ENCODE data around the gene OGFOD2. TPM values are rescaled to one million over a fixed set of nuclear protein-coding genes. Genes with fewer than 3 reads are reported as not detected.

Gene OGFOD2
- total RNA-seq, 1 experiment from 2014 or later, result 19.1 TPM

DNA sequence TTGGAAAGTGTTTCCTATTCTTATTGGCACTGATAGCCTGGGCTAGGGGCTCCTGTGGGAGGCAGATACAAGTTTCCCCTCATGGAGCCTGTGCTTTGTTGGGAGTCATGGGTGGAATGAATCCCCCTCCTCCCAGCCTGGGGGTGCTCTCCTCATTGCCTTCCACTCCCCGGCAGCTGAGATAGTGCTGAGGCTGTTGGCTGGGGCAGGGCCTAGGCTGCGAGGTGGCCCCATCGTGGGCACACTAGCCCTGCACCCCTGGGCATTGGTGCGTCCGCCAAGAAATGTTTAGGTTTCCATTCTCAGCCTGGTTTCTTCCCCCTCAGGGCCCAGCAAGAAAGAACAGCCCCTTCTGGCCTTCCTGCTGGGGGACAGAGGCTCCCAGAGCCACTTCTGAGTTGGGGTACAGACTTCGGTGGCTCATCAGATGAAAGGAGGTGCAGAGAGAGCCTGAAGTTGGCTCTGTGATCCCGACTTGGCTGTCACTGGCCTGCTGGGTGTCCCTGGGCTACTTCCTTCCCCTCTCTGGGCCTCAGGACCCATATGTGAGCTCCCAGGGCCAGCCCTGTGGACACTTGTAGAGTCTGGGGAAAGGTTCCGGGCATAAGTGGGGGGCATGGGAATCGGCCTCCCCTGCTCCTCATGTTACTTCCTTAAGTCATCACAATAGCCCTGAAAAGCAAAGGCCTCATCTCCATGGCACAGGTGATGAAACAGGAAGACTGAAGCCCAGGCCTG lies 2.8 kb downstream of the OGFOD2 start:
- DNase-seq (ENCODE audit: low read depth), result no peak

DNA sequence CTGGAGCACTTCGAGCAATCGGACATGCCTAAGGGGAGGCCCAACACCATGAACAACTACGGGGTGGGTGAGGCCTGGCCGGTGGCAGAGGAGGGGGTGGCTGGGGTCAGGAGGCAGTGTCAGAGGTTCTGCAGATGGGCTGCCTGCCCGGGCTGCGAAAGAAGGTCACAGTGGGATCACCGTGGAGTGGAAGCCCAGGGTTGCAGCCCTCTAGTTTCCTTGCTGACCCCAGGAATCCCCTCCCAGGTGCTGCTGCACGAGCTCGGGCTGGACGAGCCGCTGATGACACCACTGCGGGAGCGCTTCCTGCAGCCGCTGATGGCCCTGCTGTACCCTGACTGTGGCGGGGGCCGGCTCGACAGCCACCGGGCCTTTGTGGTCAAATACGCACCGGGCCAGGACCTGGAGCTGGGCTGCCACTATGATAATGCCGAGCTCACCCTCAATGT lies 3.5 kb downstream of the OGFOD2 start:
- no peak for DNase-seq (ENCODE audit: low read depth)

DNA sequence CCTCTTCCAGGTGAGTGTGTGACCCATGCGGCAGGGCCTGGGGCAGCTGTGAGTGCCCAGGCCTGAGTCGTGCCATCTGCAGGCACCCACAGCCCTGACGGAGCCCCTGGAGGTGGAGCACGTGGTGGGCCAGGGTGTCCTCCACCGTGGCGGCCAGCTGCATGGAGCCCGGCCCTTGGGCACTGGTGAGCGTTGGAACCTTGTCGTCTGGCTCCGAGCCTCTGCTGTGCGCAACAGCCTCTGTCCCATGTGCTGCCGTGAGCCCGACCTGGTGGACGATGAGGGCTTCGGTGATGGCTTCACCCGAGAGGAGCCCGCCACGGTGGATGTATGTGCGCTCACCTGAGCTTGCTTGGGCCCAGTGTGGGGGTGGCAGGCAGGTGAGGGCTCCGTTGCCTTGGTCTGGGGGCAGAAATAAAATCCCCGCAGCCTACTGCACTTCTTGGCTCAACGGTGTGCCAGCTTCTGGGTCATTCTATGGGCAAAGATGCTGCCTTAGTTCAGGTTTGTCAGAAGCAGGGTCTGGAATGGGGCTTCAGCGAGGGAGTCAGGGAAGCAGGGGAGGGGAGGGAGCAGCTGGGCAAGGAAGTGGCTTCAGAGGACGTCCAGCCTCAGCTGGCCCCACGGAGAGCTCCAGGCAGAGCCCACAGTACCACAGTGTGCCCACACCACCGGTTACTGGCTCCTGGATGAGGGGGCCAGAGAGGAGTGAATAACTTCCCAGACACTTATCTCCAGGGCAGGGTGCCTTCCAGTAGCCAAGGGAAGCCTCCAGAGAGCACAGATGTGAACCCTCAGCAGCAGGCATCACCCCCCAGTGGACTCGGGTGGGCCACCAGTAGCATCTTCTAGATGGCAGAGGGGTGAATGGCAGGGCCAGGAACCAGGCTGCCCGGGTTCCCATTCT lies 4.2 kb downstream of the OGFOD2 start:
- no peak for DNase-seq (ENCODE audit: low read depth)

DNA sequence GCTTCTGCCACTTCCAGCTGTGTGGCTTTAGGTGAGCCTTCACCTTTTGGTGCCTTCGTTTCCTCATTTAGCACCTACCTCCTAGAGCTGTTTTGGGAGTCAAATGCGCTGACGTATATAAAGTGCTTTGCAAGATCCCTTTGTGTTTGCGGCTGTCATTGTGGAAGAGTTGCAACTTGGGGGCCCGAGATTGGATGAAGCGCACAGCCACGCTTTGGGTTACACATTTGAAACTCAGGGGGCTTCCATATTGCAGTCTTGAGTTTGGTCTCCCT lies 4.8 kb downstream of the OGFOD2 start:
- DNase-seq (ENCODE audit: low read depth), result no peak

DNA sequence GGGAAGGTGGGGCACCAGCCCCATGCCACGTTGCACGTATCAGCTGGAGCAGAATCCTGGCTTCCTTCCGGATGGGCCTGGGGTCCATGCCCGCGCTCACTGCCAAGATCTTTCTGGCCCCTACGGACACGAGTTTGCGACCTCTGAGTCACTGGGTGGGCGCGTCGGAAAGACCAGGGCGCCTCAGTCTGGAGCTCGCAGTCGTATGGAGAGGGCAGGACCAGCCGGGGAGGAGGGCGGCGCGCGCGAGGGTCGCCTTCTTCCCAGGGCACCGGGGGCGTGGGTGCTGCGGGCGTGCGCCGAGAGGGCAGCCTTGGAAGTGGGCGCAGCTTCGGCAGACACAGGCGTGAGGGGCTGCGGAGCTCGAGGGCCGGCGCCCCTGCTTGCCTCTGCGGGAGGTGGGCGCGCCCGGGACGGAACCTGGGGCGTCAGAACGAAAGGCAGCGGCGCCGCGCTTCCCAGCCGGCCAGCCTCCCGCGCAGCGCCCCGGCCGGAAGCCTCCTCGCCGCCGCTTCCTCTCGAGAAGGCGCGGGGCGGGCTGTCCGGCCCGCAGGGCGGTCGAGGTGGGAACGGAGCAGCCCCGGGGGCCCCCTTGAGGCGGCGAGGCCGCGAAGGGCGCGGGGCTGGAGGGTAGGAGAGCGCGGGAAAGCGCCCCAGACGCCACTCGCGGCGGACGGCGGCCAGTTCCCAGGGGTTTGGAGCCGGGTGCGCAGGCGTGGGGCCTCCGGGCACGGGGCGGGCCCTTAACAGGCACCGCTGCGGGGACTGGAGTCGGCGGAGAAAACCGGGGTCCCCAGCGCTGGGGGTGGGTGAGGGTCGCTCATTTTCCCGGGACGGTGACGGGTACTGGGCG lies 5.4 kb downstream of the OGFOD2 start, which contains the start of gene ARL6IP4:
ARL6IP4 (plus strand) TSS at position 499 of the 853 bp plus-strand sequence. CDS start 459 bp downstream, outside the sequence.
- DNase-seq (ENCODE audit: low read depth), result peak; percentile 83

DNA sequence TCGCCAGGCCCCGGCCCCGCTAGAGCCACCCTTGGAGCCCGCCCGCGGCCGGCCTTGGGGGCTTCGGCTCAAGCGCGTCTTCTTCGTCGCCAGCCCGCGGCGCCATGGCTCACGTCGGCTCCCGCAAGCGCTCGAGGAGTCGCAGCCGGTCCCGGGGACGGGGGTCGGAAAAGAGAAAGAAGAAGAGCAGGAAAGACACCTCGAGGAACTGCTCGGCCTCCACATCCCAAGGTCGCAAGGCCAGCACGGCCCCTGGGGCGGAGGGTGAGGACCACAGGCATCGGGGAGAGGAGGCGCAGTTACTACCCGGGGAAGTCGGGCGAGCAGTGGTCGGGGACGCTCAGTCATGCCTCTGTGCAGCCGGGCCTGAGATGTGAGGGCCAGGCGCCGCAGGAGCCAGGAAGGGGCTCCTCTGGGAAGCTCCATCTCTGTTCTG lies 6.0 kb downstream of the OGFOD2 start:
- DNase-seq (ENCODE audit: low read depth), result no peak

DNA sequence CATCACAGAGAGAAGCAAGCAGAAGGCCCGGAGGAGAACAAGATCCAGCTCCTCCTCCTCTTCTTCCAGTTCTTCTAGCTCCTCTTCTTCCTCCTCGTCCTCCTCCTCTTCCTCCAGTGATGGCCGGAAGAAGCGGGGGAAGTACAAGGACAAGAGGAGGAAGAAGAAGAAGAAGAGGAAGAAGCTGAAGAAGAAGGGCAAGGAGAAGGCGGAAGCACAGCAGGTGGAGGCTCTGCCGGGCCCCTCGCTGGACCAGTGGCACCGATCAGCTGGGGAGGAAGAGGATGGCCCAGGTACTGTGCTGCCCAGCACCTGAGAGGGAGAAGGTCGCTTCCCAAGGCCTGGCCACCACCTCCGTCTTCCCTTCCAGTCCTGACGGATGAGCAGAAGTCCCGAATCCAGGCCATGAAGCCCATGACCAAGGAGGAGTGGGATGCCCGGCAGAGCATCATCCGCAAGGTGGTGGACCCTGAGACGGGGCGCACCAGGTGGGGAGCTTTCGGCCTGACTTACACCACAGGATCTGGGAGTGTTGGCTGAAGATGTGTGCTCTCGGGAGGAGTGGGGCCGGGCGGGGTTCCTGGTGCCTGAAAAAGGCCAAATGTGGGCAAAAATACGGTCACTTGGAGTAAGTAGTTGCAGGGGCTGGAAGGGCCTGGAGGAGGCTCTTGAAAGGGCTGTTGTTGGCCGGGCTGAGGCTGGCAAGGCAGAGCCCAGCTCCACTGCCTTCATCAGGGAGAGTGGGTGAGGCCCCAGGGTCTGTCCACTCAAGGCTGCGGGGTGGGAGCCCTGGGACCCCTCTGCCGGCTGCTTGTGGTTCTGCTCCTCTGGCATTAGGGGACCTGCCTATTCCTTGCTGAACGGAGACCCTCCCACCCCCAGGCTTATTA lies 6.8 kb downstream of the OGFOD2 start:
- DNase-seq (ENCODE audit: low read depth), result no peak

DNA sequence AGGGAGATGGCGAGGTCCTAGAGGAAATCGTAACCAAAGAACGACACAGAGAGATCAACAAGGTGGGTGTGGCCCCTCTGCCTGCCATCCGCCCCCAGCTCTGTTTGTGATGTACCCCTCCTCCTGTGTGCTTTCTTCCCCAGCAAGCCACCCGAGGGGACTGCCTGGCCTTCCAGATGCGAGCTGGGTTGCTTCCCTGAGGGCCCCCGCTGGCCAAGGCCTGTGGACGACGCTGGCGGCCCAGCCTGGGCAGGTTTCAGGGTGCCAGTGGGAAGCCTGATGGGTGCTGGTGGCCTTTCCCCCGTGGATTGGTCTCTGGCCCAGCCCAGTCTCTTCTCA lies 7.4 kb downstream of the OGFOD2 start:
- DNase-seq (ENCODE audit: low read depth), result no peak

DNA sequence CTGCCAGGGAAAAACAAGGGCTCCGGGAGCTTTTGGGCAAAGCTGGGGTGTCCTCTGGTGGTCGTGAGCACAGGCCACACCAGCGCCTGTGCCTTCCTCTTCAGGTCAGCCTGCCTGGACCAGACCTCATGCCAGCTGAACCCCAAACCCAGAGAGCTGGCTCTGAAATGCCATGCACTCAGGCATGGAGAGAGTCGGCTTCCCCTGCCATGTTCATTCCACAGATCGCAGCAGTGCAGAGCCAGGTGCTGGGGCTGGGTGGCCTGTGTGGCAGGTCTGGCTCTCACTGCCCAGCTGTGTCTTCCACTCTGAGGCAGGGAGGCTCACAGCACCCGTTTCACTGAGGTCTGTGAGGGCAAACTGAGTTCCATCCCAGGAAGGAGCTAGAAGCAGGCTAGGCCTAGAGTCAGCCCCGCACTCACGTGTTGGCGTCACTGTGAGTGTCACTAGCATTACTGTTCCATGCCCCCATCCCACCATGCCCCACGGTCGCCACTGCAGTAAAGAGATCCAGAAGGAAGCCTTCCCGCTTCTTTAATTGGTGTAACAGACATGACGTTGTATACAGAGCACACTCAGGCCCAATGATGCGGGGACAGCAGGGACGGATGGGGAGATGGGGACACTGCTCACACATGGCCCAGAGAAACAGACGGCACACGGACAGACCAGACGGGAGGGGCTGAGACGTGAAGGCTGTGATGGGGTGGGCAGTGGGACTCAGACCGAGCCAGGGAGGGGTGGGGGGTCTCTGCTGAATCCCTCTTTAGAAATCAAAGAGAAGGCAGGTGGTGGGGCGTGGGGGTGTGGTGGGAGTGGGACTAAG lies 8.1 kb downstream of the OGFOD2 start:
- no peak for DNase-seq (ENCODE audit: low read depth)

DNA sequence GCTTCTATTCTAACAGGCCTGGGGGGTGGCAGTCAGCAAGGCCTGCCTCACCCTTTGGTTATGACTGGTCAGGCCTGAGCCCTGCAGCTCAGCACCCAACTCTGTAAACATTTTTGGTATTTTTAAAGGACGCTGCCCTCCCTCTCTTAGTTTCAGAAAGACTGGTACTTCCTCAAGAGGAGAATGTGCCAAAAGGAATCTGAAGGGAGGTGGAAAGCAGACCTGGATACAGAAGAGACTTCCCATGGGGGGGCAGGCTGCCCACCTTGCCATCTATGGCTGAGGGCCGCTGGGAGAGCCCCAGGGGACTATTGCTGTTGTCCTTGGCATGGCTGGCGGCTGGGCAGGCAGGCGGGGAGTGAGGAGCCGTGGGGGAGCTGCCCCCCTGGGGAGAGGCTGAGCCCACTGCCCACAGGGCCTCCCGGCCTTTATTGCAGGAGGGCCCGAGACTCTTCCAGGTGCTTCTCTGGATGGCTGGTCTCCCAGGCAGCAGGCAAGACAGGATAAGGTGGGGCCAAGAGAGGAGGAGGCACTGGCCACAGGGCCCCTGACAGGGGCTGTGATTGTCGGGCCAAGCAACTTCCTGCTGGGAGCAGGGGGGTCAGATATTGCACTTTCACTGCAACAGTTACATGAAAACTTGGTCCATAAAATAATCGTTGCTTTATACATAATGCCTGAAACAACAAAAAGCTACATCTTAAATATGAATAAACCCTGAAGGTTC lies 8.9 kb downstream of the OGFOD2 start:
- no peak for DNase-seq (ENCODE audit: low read depth)

DNA sequence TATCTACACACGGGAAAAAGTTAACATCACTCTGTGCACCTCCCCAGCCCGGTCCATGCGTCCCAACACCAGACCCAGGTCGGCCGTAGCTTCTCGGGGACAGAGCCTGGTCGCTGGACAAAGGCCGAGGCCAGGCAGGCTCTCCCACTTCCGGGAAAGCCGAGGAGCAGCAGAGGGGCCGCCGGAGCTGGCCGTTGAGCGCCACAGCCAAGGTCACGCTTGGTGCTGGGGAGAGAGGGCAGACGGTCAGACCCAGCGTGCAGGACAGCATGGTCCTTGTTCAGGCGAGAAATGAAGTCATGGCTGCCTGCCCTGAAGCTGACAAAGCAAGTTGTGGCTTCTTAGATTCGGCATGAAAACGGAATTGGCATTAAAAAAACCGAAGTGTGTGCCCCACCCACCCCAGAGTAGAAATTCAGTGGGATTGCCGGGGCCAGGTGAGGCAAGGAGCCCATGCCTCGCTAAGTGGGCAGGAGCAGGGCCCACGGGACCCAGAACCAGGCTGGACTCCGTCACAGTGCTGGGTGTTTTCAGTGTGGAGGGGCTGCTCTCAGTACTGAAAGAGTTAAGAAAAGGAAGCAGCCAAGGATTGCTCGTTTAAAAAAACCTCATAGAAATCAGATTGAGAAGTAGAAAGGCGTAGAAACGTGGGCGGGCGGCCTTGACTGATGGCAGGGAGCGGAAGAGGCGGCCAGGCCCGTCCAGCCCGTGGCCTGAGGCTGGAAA lies 9.7 kb downstream of the OGFOD2 start:
- DNase-seq (ENCODE audit: low read depth), result no peak

DNA sequence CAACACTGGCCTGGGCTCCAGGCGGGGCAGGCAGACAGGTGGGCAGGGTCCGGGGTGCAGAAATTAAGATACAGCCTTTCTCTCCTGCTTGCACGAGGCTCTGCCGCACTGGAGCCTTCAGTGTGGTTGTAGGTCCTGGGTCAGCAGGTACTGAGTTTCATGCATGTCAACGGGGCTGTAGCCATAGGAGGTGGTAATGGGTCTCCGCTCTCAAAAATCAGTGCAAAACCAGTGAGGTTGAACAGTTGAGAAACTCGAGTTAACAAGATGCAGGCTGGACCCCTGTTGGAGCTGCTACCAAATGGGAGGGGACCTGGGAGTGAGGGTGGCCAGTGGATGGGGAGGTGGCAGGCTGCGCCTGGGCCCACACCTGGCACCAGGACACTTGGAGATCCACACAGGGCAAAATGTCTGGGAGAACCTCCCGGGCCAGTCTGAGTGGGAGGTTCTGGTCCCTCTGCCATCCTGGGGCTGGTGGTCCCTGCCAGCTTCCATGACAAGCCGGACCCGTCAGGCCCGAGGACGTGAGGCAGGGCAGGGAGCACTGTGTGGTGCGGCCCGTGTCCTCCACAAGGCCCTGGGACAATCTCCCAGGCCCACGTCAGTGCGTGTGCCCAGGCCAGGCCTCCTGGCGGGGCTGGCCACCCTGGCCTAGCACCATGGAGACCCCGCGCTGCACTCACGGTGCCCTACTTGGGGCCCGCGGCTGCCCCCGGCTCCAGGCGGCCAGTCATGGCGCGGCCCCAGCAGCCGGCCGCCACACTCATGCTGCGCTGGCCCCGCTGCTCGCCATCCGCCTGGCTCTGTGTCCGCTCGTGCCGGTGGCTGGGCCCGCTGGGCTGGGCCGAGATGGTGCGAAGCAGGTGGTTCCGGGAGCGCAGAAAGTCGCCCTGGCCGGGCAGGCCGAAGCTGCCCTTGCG lies 10.6 kb downstream of the OGFOD2 start:
- DNase-seq (ENCODE audit: low read depth), result no peak

DNA sequence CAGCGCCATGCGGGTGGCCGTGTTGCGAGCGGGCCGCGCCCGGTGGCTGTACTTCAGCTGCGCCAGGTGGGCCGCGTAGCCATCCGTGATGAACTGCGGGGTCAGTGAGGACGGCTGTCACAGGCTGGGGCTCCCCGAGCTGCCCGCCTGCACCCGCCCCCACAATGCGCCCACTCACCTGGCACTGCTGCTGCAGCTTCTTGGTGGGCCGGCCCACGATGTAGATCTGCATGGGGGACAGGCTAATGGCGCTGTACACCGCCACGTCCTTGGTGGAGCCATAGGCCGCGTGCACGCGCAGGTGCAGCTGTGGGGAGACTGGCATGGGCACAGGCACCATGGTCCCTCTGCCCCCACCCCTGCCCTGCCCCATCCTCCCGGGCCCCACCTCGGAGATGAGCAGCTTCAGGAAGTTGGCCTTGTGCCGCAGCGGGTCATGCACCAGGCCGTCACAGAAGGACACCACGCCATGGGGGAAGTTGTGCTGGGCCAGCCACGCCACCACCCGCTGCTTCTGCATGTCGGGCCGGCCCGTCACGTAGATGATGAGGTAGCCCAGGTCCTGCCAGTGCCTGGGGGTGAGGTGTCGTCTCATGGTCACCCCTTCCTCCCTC lies 11.3 kb downstream of the OGFOD2 start:
- DNase-seq (ENCODE audit: low read depth), result no peak

DNA sequence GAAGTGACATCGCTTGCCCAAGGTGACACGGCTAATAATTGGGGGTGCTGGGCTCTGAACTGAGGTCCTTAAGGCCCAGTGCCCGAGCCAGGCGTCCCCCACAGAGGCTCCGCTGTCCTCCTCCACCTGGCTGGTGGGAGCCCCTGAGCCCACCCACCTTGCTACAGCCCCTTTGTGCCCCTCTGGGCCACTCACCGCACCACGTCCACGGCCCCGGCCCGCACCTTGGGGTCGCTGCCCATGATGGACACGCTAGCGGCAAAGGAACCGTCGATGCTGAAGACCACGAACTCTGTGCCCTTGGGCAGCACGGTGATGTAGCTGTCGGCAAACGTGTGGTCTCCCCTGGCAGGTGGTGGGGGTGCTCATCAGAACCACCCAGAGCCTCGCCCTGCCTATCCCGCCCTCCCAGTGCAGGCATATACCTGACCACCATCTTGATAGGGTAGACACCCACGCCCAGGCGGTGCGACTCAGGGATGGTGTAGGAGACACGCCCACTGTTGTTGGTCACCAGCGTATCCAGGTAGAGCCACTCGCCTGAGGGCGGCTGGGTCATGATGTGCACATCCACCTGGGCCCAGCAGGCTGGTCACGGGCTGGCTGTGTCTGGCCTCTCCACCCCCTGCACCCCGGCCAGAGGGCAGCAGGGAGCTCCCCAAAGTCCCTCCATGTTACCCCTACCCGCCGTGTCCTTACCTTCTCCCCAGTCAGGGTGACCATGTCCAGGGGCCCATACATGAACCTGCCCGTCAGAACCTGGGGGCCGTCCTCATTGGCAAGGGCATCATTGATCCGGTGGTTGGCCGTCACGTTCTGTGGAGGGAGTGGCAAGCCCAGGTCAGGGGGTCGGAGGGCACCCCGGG lies 12.3 kb downstream of the OGFOD2 start:
- no peak for DNase-seq (ENCODE audit: low read depth)

DNA sequence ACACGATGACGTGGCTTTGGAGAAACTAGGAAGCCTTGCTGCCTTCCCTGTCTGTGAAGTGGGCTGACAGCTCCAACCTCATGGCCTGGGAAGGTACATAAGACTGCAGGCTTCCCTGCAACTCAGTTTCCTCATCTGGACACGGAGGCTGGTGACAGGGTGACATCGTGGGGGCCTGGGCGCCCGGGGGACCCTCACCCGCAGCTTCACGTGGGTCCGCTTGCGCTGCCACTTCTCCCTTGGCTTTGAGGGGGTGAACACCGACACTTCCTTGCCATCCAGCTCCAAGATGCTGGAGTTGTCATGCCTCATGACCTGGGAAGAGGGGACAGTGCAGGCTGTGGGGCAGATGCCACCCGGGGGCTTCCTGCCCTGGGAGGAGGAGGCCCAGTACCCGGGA lies 13.0 kb downstream of the OGFOD2 start:
- DNase-seq (ENCODE audit: low read depth), result no peak

DNA sequence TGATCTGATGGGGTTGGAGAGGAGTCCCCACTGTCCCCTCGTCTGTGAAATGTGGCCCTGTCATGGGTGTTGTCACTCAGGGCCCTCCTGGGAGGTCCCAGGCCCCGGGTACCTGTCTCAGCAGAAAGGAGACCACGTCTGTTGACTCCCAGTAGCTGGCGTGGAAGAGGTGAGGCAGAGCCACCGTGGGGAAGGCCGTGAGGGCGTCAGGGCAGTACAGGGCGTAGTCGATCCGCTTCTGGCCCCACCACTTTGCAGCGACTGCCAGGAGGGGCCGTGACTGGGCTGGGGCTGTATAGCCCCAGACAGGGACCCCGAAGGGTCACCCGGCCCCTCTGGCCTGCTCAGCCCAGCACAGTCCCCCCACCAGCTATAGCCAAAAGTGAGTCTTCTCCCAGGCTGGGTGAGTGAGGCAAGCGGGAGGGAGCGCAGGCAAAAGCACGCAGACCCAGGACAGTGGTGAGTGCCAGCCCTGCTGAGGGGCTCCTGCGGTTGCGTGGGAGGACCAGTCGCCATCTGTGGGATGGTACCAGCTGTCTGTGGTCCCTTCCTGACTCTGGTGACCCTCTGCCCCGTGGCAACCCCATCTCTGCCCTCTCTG lies 13.7 kb downstream of the OGFOD2 start:
- no peak for DNase-seq (ENCODE audit: low read depth)
